Activated T-helper 17 cell treated with anti-CD3 and anti-CD28 coated beads, Interleukin-2, amount 50 U/mL, for 72 hours (primary cell): ENCODE measurements around the gene PREP. TPM values are rescaled to one million over a fixed set of nuclear protein-coding genes. Genes with fewer than 3 reads are reported as not detected.
A peak's percentile ranks its signal among the peaks of the same experiment; 100 is the strongest.
"Not testable (repeated sequence)": the region's sequence is repeated elsewhere in the genome, so short reads cannot be mapped to it uniquely, and the experiment has no call there.

Experiments used
- ATAC-seq: fragments of 150-1000 bp; cut with Tn5 transposase; replicated peaks from 2 replicates; pipeline ENCODE4 v1.10.0; 2021; ENCODE audit warnings: mild to moderate bottlenecking, moderate library complexity
- H3K27ac Mint-ChIP-seq: one replicate; pipeline ENCODE4 v1.8.0; 2022; ENCODE audit warnings: mixed read lengths
- H3K27me3 Mint-ChIP-seq: one replicate; pipeline ENCODE4 v1.8.0; 2022; ENCODE audit warnings: mixed read lengths
- H3K36me3 Mint-ChIP-seq: one replicate; pipeline ENCODE4 v1.8.0; 2022; ENCODE audit warnings: low read depth, mild to moderate bottlenecking, mixed read lengths
- H3K4me1 Mint-ChIP-seq: one replicate; pipeline ENCODE4 v1.8.0; 2022; ENCODE audit warnings: mixed read lengths
- H3K4me3 Mint-ChIP-seq: one replicate; pipeline ENCODE4 v1.8.0; 2022; ENCODE audit warnings: mild to moderate bottlenecking, mixed read lengths
- H3K9me3 Mint-ChIP-seq: one replicate; pipeline ENCODE4 v1.8.0; 2022; ENCODE audit warnings: mixed read lengths
- total RNA-seq, 2 donors: library from RNA; stranded (reverse); gene quantifications; one replicate each; pipeline ENCODE4 v1.2.3, GENCODE V29; 2022

The PREP gene
- total RNA-seq, 2 donors from 2014 or later = 32.3 to 50.2 TPM

DNA sequence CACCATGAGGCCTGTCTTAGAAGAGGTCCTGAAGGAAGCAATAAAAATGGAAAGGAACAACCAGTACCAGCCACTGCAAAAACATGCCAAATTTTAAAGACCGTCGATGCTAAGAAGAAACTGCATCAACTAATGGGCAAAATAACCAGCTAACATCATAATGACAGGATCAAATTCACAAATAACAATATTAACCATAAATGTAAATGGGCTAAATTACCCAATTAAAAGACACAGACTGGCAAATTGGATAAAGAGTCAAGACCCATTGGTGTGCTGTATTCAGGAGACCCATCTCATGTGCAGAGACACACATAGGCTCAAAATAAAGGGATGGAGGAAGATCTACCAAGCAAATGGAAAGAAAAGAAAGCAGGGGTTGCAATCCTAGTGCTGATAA is 14.1 kb upstream of the PREP start:
- H3K27ac Mint-ChIP-seq, H3K36me3 Mint-ChIP-seq, H3K4me3 Mint-ChIP-seq, ATAC-seq, H3K4me1 Mint-ChIP-seq: not testable (repeated sequence)
- peaks cover 35% of the 10 kb centered on the region for H3K27me3 Mint-ChIP-seq
- H3K9me3 Mint-ChIP-seq = peaks cover 19% of the 10 kb centered on the region

DNA sequence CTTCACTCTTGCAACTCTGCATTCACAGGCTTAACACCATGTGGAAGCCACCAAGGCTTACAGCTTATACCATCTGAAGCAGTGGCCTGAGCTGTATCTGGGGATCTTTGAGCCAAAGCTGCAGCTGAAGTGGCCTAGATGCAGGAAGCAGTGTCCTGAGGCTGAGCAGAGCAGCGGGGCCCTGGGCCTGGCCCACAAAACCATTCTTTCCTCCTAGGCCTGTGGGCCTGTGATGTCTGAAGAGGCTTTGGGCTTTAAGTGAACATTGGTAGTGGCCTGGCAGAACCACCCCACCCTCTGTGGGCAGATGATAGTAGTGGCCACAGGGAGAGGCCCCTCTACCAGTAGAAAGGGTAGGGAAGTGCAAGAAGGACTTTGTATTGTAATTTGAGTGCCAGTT is 6.9 kb upstream of the PREP start:
- no peak overlapping the region for H3K27ac Mint-ChIP-seq
- ATAC-seq = no peak
- peaks cover 5% of the 10 kb centered on the region for H3K4me1 Mint-ChIP-seq
- no peaks in the 10 kb centered on the region for H3K36me3 Mint-ChIP-seq
- peaks cover 7% of the 10 kb centered on the region for H3K9me3 Mint-ChIP-seq
- no peak overlapping the region for H3K4me3 Mint-ChIP-seq
- peaks cover 38% of the 10 kb centered on the region for H3K27me3 Mint-ChIP-seq

DNA sequence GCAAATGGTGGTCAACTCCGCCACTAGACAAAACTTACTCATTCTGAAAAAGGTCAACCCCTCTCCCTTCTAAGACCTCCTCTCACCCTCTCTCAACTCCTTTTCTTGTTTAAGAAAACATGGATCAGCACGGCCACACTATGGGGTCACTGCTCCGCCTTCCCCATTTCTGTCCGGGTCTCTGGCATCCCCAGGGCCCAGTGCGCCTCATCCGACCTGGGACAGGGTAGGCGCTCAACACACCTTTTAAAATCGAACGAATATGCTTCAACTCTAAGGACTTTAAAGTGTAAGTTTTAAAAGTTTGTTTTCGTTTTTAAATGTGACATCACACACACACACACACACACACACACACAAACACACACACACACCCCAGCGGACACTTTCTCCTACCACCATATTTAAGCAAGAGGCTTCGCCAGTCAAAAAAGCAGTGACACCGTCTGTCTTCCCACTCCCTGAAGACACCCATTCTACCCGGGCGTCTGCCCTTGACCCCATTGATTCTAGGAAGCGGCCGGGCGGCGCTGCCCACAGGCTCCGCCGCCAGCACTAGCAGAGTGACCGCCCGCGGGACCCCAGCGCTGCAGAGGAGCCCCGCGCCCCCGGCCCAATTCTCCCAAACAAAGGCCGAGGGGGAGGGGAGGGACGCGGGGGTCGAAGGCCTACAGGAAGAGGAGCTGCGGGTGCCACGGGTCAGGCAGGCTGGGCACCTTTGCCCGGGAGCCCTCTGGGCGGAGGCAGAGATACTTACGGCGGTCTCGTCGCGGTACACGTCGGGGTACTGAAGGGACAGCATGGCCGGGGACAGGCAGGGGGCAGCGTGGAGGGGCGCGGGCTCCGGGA is 568 bp downstream of the PREP start:
- Mint-ChIP-seq H3K4me1 (peaks cover 36% of the 10 kb centered on the region), H3K36me3 (no peaks in the 10 kb centered on the region), H3K9me3 (no peaks in the 10 kb centered on the region), H3K27me3 (peaks cover 4% of the 10 kb centered on the region), H3K4me3 (peak overlapping the region; percentile 97), H3K27ac (peak overlapping the region; percentile 80)
- peak; percentile 49 for ATAC-seq

DNA sequence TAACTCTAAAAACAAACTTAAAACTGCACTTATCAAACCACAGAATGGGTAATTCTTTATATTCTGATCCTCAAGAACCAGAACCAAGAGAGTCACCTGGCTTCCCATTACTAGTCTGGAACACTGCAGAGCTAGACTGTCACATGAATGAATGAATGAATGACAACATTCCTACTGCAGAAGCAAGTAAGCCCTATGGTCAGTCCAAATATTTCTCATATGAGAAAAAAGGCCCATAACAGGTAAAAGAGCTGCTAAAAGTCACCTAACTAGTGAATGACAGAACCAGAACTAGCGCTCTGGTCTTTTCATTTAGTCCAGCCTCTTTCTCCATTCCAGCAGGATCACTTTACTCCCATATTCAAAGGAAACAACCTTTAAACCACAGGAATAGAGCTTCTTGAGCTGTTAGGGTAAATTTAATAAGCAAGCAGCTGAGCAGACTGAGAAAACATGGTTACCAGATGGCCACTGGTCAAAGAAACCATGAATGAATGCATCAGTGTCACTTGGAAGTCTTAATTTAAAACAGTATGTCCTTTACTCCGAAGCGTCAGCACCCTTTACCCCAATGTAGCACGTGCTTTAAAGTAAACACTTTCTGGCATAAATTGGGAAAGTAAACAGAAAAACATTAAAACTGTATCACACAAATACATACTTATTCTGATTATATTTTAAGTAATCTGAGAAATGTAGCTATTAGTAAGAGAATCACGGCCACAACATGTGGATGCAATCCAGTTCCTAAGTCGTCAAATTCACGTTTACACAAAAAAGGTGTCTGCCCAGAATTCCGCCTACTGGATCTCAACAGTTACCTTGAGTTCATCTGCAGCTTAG is 1.4 kb downstream of the PREP start:
- no peak for ATAC-seq
- peak overlapping the region; percentile 80 for H3K27ac Mint-ChIP-seq
- peak overlapping the region; percentile 97 for H3K4me3 Mint-ChIP-seq
- H3K36me3 Mint-ChIP-seq = peaks cover 5% of the 10 kb centered on the region
- peaks cover 36% of the 10 kb centered on the region for H3K4me1 Mint-ChIP-seq
- H3K9me3 Mint-ChIP-seq = no peaks in the 10 kb centered on the region
- H3K27me3 Mint-ChIP-seq = peaks cover under 1% of the 10 kb centered on the region

DNA sequence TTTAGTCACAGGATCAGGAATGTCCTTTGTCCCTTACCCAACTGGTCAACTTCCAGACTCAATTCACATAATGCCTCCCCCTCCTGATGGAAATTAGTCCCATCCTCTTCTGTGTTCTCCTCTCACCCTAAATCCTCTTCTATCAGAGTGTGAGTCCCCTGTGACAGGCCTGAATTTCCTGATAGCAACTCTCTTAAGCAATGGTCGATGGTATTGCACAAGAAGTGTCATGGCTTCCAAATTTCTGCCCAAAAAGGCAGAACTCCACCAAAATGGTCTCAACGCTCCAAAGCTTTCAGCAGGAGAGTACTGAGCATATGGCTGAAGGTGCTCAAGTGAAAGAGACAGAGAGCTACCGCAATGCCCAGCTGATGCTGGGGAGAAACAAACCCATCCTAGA is 2.4 kb downstream of the PREP start:
- Mint-ChIP-seq H3K27me3 (no peaks in the 10 kb centered on the region), H3K27ac (peak overlapping the region; percentile 23), H3K4me3 (peak overlapping the region; percentile 97), H3K9me3 (no peaks in the 10 kb centered on the region), H3K36me3 (peaks cover 14% of the 10 kb centered on the region), H3K4me1 (peaks cover 36% of the 10 kb centered on the region)
- no peak for ATAC-seq

- Mint-ChIP-seq H3K27me3 (no peaks in the 10 kb centered on the region), H3K4me1 (peaks cover 31% of the 10 kb centered on the region), H3K4me3 (peak overlapping the region; percentile 21), H3K36me3 (peaks cover 30% of the 10 kb centered on the region), H3K9me3 (no peaks in the 10 kb centered on the region), H3K27ac (peak overlapping the region; percentile 67)
- no peak for ATAC-seq
These were observed 4.0 kb downstream of the PREP start for GRCh38 chr6:105398859-105399258.

DNA sequence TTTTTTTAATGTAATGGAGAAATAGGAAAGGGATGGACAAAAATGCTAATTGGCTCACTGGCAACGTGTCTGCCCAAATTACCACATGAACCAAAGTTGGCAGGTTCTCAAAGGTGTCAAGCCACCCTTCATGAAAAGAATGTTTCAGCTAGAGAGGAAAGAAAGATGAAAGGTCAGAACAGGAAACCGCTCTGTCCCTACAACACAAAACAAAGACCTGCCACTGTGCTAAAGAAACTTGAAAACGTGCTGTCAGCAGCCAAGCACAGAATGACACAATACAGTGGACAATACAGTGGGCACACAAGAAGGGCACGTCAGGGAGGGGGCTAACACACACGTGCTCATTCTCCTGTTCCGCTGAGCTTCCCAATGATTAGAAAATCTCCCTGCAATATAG is 4.9 kb downstream of the PREP start:
- H3K4me1 Mint-ChIP-seq = peaks cover 31% of the 10 kb centered on the region
- no peaks in the 10 kb centered on the region for H3K9me3 Mint-ChIP-seq
- ATAC-seq = no peak
- peak overlapping the region; percentile 67 for H3K27ac Mint-ChIP-seq
- peak overlapping the region; percentile 21 for H3K4me3 Mint-ChIP-seq
- no peaks in the 10 kb centered on the region for H3K27me3 Mint-ChIP-seq
- peaks cover 34% of the 10 kb centered on the region for H3K36me3 Mint-ChIP-seq

DNA sequence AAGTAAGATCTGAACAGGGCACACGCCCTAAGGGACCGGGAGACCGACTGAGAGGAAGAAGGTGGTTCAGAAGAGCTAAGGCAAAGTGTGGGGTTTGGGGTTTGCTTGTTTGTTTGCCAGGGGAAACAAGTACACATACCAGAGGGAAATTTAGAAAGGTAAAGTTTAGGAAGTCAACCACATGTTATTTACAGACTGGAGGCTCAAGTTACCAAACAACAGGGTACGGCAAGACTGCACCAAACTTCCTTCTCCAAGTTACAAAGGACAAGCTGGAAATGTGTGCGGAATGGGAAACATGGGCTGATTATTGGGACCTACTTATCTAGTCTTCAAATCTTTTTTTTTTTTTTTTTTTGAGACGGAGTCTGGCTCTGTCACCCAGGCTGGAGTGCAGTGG is 11.2 kb downstream of the PREP start:
- H3K4me1 Mint-ChIP-seq = no peaks in the 10 kb centered on the region
- H3K36me3 Mint-ChIP-seq = peaks cover 76% of the 10 kb centered on the region
- ATAC-seq = no peak
- no peaks in the 10 kb centered on the region for H3K9me3 Mint-ChIP-seq
- no peak overlapping the region for H3K4me3 Mint-ChIP-seq
- H3K27me3 Mint-ChIP-seq = no peaks in the 10 kb centered on the region
- no peak overlapping the region for H3K27ac Mint-ChIP-seq

- ATAC-seq = no peak
- Mint-ChIP-seq H3K4me3 (no peak overlapping the region), H3K27ac (no peak overlapping the region), H3K4me1 (no peaks in the 10 kb centered on the region), H3K36me3 (peaks cover 69% of the 10 kb centered on the region), H3K27me3 (no peaks in the 10 kb centered on the region), H3K9me3 (no peaks in the 10 kb centered on the region)
These were observed 13.3 kb downstream of the PREP start for GRCh38 chr6:105389543-105389942.

DNA sequence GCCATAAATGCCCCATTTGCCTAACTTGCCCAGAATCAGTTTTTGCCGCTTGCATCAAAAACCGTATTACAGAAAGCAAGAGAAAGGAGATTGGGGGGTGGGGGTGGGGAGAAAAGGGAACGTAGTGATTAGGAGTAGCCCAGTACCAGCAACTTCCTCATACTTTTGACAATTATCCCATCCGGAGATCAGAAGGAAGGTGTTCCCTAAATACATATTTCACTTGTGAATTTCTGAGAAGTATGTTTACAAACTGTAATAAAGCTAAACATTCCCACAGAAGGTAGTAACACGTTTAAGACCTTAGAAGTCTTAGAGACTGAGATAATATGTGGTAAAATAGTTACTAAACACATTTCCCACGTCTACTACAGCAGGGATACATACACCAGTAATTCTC is 14.5 kb downstream of the PREP start:
- H3K27ac Mint-ChIP-seq = no peak overlapping the region
- no peak overlapping the region for H3K4me3 Mint-ChIP-seq
- no peaks in the 10 kb centered on the region for H3K4me1 Mint-ChIP-seq
- no peak for ATAC-seq
- peaks cover 73% of the 10 kb centered on the region for H3K36me3 Mint-ChIP-seq
- no peaks in the 10 kb centered on the region for H3K9me3 Mint-ChIP-seq
- no peaks in the 10 kb centered on the region for H3K27me3 Mint-ChIP-seq

DNA sequence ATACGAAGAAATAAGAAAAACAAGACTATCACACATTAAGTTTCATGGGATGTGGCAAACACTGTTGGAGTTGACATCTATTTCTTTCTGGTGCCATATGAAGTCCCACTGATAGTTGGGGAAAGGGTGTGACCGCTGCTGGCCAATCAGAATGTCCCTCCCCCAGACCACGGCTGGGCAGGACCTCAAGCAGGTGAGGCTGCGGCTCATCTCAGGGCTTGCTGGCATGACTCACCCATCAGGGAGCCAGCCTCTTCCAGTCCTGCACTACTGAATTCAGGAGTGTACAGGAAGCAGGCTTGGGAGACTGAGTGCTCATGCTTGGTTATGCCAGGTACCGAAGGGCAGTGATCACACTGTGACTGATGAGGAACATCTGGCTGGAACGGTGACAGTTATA is 18.9 kb downstream of the PREP start:
- Mint-ChIP-seq H3K4me1 (no peaks in the 10 kb centered on the region), H3K27me3 (no peaks in the 10 kb centered on the region), H3K27ac (no peak overlapping the region), H3K9me3 (no peaks in the 10 kb centered on the region), H3K36me3 (peaks cover 57% of the 10 kb centered on the region), H3K4me3 (no peak overlapping the region)
- ATAC-seq = no peak

GRCh38 chr6:105382958-105383357 is 19.9 kb downstream of the PREP start:
- Mint-ChIP-seq H3K4me3 (no peak overlapping the region), H3K4me1 (no peaks in the 10 kb centered on the region), H3K36me3 (peaks cover 54% of the 10 kb centered on the region), H3K9me3 (no peaks in the 10 kb centered on the region), H3K27me3 (no peaks in the 10 kb centered on the region), H3K27ac (no peak overlapping the region)
- no peak for ATAC-seq

DNA sequence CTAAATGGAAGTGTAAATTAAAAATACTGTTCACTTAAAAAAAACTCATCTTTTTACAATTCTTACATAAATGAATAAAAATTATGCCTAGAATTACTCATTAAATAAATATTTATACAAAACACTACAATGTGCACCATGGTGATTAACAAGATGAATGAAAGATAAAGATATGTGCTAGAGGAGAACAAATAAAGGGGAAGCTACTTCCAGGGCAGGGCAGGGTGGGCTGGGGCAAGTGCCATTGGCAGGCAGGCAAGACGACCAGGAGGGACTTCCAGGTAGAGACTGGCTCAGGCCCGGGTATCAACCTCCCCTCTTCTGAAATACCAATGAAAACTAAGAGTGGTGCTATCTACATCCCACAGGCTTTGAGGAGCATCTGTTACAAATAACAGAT is 20.4 kb downstream of the PREP start:
- ATAC-seq = no peak

GRCh38 chr6:105380634-105381033 is 22.2 kb downstream of the PREP start:
- no peak overlapping the region for H3K27ac Mint-ChIP-seq
- no peaks in the 10 kb centered on the region for H3K27me3 Mint-ChIP-seq
- peaks cover 55% of the 10 kb centered on the region for H3K36me3 Mint-ChIP-seq
- no peak overlapping the region for H3K4me3 Mint-ChIP-seq
- no peak for ATAC-seq
- H3K4me1 Mint-ChIP-seq = no peaks in the 10 kb centered on the region
- H3K9me3 Mint-ChIP-seq = no peaks in the 10 kb centered on the region

More for the DNA sequence above, 20.4 kb downstream of the PREP start:
- Mint-ChIP-seq H3K27me3 (no peaks in the 10 kb centered on the region), H3K27ac (no peak overlapping the region), H3K36me3 (peaks cover 54% of the 10 kb centered on the region), H3K4me3 (no peak overlapping the region), H3K4me1 (no peaks in the 10 kb centered on the region), H3K9me3 (no peaks in the 10 kb centered on the region)

DNA sequence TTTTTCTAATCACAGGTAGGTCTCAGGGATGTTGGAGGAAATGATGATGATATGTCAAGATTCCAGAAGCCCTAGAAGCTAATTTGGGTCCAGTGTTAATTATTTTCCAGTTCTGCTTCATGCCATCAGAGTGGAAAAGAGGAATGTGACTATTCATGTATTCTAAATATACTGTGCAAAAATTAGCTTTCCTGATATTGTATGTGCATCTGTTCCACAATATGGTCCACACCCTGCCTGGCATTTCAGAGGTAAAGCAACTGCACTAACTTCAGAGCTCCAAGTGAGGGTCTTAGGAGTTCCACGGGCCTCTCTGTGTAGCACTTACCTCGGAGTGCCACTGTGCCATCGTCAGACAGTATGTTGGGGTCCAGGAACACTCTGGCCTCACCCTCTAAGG is 27.1 kb downstream of the PREP start:
- H3K36me3 Mint-ChIP-seq = peaks cover 80% of the 10 kb centered on the region
- no peak overlapping the region for H3K4me3 Mint-ChIP-seq
- H3K4me1 Mint-ChIP-seq = peaks cover 1% of the 10 kb centered on the region
- H3K9me3 Mint-ChIP-seq = no peaks in the 10 kb centered on the region
- no peak for ATAC-seq
- H3K27ac Mint-ChIP-seq = no peak overlapping the region
- H3K27me3 Mint-ChIP-seq = no peaks in the 10 kb centered on the region
